ENCODE measurements around the gene NPAS3.

Gene NPAS3

DNA sequence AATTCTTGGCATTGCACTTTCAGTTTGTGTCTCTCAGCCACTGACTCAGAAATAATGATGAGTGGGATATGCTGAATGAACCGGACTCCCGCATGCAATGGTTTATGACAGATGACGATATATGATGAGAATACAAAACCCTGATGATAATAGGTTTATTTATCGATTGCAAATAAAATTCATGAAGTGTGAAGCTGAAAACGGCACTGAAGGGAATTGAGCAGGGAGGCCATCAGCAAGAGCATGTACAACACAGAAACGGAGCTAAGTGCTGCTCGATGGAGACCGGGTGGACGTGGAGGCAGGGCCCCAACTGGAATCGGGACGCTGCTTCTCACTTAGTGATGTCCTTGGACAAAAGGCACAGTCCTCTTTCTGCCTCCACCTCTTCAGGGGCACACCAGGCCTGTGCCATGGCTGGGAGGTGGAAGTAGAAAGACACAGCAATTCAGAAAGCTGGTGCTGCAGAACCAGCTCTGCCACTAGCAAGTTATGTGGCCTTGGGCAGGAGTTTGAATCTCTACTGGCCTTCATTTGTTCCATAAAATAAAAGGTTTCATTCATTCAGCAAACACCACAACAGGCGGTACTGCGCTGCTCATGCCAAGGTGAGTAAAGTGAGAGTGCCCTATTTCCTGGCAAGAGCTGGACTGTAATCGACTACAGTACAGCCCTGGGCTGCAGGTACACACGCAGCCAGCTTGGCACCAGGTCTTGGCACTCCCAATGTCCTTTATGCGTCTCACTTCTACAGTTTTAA, 895.2 kb downstream of the NPAS3 start:
- DNase-seq (ENCODE audit: low read depth, low spot score): no peak

DNA sequence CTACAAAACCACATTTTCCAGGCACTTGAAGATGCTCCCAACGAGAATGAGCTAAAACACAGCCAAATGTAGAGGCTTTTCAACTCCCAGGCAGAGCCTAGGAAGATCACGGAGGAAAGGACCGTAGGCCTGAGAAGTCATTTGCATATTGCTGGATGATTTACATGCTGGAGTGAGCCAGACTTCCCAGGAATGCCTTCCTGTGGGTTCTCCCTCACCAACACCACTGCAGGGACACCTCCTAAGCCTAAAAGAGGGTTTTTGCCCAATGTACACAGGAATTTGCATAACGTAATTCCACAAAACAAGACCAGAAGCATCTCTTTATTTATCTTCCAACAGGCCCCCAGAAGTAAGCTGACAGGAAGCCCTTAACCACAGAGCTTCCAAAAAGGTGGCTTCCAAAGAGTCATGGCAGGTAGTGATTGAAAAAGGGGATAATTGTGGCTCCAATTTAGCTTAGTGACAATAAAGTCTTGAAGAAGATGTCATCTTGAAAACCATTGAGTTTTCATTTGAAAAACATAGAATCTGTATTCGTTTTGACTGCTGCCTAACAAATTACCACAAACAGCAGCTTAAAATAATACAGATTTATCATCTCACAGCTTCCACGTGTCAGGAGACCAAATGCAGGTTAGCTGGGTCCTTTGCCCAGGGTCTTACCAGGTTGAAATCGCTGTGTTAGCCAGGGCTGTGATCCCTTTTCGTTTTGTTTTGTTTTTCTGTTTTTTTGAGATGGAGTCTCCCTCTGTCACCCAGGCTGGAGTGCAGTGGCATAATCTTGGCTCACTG, 896.0 kb downstream of the NPAS3 start:
- DNase-seq (ENCODE audit: low read depth, low spot score): peak; percentile 80

DNA sequence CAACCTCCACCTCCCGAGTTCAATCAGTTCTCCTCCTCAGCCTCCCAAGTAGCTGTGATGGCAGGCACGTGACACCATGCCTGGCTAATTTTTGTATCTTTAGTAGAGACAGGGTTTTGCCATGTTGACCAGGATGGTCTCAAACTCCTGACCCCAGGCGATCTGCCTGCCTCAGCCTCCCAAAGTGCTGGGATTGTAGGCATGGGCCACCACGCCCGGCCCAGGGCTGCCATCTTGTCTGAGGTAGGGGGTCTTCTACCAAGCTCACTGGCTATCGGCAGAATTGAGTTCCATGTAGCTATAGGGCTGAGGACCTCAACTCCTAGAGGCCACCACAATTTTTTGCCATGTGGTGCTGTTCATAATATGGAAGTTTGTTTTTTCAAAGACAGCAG, 896.6 kb downstream of the NPAS3 start:
- no peak for DNase-seq (ENCODE audit: low read depth, low spot score)

DNA sequence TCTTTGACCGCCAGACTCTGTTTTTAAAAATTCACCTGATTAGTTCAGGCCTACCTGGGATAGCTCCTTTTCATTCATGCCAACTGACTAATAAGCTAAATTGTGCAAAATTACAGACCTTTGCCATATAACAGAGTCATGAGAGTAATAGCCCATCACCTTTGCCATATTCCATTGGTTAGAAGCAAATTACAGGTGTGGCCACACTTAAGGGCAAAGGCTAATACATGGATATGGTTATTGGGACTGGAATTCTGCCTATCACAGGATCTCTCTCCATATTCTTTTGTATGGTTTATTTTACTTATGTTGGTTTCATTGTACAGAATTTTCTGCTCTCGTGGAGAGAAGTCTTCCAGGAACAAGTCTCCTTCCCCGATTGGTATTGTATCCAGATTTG, 897.0 kb downstream of the NPAS3 start:
- DNase-seq (ENCODE audit: low read depth, low spot score): no peak

DNA sequence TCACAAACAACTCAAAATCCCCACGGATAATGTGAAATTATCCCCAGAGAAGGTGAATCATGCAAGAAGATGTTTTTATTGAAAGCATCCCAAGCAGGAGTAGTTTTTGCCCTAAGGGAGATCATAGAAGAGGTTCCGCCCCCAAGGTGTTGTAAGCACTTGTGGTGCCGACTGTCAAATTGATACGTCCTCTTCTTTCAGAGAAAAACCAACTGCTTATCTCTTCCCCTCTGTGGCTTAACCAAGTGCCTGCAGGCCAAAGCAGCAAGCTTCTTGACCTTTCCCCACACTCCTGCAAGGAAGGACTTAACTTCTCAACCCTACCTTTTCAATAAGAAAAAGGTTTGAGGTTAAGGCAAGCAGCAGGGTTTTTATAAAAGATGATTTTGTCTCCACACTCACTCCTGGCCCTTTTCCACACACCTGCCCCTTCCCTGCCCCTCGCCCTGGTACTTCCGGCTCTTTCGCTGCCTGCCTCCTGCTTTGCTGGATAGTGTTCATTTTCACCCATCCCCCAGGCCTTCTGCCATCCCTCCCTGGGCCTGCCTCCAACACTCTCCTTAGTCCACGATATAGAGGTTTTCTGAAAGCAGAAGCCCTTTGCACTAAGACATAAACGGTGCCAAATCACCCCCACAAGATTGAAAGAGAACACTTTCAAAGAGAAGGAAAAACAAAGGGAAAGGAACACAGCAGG, 897.7 kb downstream of the NPAS3 start:
- DNase-seq (ENCODE audit: low read depth, low spot score): no peak

DNA sequence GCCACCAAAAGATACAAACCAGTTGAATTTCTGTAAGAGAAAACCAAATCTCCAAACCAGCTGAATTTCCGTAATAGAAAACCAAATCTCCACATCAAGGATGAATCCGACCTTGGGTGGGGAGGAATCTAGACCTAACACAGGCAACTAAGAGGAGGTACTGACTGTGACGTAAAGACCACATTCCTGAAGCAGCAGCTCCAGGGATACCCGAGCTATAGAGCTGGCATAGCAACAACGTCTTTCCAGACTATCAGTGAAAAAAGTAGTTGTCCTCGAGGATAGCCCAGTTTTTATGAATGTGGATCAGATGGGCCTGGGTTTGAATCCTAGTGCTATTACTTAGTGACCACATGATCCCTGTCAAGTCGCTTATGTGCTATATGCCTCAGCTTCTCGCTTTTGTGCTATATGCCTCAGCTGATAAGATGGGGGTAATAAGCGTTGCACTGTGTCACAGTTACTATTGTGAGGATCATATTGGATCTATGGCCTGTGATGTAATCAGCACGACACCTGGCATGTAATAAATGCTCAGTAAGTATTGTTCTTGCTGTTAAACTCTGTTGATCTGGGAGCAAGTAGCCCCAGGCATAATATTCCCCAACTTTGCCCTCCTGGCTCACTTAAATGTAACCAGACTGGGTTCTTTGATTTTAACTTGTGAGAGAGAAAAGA, 898.4 kb downstream of the NPAS3 start:
- no peak for DNase-seq (ENCODE audit: low read depth, low spot score)

DNA sequence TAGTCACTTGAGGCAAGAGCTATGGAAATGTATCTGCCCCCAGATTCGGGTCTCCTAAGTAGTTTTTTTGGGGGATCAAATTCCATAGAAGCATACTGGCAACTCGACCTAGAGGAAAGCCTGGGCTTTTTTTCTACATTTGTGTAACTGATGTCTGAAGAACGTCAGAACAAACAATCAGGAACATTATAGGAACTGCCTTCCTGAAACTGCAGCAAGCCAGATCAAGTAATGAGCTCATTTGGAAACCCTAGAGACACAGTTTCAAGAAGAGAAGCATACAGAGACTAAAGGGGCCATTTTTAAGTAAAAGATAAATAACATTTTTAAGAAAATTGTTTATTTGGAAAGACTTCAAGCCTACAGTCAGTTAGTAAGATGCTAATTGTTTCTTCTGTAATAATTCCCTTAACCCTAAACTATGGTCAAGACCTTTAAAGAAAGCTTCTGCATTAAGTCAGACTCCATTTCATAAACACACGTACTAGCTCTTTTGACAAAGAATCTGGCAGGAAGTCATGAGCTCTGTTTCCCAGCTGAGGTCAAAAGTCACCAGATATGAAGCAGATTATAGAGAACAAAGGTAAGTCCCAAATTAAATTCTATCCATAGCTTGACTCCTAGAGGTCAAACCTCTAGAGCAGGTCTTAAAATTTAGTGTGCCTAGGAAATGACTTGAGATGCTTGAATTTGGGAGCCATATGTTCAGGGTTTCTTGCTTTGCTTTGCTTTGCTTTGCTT, 899.4 kb downstream of the NPAS3 start:
- no peak for DNase-seq (ENCODE audit: low read depth, low spot score)

DNA sequence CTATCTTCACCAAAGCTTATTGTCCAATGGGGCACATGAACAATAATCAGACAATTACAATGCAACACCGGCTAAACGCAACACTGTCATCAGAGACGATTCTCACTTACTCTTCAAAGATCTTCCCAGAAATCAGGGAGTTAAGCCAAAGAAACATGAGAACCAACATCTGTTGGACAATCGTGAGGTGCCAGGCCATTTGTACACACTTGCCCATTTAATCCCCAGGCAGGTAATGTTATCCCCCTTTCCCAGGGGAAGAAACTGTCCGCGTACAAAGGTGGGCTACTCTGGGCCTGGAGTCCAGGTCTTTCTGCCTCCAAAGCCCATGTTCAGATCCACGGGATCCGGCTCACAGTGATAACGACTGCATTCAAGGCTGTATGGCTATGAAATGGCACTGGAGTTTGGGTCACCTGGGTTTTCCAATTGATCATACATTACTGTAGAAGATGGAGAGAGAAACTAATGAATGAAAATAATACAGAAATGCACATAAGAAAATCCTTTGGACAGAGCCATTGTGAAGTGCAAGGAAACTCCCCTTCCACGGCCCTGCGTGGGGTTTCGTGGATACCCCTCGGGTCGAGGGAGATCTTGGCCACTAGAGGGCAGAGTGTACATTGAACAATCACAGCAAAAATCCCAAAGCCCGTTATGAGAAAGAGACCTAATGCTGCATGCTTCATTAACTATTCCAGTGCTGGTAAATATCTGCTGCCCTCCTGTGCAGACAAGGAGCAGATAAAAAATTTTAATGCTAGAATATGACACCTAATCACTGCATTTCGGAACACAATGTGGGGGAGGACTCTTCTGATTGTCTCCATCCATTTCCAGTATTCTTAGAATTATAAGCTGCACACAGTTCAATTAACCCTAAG, 900.8 kb downstream of the NPAS3 start:
- DNase-seq (ENCODE audit: low read depth, low spot score): peak; percentile 71

DNA sequence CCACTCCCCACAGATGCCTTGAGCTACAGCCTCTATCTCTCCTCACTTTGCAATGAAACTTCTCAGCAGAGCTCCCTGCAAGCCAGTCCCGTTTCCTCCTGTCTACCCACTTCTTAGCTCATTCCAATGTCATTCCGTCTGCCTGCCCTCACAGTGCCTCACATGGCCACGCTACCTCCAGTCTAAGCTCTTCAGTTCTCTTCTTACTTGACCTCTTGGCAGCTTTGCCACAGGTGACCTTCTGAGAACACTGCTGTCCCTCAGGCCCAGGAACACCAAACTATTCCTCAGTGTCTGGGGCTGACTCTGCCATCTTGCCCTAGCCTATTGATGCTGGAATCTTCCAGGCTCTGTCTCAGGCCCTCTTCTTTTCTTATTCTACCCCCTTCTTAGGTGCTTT, 902.1 kb downstream of the NPAS3 start:
- no peak for DNase-seq (ENCODE audit: low read depth, low spot score)

DNA sequence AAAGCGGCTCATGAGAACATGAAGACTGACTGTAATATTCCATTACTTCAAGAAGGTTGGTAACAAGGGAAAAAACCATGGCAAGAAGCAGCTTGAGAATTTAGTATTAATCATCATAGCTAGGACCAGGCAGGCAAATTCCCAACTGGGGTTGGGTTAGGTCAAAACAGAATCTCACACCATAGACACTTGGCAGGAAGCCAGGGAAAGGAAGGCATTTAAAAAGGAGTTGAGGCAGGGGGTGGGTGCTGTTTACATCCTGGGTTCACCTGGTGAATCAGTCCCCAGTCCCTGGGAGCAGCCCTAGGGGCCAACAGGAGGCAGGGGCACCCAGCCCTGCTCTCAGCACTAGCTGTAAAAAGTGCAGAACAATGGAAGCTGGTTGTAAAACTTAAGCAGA, 903.6 kb downstream of the NPAS3 start:
- peak; percentile 41 for DNase-seq (ENCODE audit: low read depth, low spot score)

DNA sequence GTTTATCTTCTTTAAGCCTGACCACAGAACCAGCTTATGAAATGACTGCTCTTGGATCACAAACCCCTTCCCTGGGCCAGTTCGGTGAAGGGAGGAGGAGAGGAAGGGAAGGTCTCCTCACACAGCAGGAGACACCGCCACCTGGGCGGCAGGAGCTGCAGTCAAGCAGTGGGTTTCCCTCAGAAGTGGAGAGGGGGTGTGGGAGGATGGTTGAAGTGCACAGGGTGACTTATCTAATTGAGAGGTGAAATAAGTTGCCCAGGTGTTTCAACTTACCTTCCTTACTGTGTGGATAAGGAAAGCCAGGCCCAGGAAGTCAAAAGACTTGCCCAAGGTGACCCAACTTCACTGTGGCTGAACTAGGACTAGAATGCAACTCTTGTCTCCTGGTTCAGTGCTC, 905.4 kb downstream of the NPAS3 start:
- no peak for DNase-seq (ENCODE audit: low read depth, low spot score)

DNA sequence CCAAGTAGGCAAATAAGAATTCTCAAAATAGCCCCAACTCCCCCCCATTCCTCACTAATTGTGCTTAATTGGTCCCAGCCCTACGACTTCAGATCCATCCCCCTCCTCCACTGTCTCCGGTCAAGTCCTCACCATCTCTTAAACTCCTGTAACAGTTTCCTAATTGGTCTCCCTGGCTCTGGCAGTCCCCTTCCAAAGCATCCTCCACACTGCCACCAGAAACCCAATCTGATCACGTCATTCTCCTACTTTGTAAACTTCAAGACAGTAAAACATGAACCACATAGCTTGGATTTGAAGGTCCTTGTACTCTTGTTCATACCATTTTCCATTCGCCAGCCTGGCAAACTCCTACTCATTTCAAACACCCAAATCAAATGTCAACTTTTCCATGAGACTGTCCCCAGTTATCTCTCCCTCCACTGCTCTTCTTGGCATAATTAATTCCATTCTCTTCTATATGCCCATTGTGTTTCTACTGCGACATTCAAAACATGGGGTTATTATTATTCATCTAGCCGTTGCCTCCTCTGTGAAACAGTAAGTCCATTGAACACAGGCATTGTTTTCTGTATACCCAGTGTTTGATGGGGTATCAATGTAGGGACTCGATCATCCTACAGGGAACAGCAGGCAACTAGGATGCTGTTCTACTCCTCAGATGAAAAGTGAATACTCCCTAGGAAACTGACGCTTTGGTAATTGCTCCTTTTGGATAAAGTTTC, 907.6 kb downstream of the NPAS3 start:
- DNase-seq (ENCODE audit: low read depth, low spot score): no peak

DNA sequence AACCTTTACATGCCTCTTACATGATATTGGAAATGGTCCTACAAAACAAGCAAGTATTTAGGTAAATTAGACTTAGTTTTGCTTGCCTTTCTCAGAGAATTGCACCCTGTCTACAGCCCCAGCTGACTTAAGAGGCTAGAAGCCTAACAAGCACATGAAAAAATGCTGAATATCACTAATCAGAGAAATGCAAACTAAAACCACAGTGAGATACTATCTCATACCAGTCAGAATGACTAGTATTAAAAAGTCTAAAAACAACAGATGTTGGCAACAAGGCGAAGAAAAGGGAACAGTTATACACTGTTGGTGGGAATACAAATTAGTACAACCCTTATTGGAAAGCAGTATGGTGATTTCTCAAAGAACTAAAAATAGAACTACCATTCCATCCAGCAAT, 908.4 kb downstream of the NPAS3 start:
- peak; percentile 32 for DNase-seq (ENCODE audit: low read depth, low spot score)

DNA sequence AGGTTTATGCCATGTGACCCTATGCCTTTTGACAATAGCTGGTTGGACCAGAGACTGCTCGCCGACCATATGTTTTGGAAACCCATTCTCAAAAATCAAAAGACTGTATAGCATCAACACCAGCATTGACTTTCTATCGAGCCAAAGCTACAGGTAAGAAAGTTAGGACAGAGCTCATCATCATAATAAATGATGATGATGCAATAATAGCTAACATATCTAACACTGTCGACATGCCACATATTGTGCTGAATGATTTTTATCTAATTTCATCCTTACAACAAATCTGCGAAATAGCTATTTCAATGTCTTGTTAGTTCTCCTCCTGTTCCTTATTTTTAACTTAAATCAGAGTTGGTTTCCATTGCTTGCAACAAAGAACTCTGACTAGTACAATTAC, 909.3 kb downstream of the NPAS3 start:
- DNase-seq (ENCODE audit: low read depth, low spot score): no peak

DNA sequence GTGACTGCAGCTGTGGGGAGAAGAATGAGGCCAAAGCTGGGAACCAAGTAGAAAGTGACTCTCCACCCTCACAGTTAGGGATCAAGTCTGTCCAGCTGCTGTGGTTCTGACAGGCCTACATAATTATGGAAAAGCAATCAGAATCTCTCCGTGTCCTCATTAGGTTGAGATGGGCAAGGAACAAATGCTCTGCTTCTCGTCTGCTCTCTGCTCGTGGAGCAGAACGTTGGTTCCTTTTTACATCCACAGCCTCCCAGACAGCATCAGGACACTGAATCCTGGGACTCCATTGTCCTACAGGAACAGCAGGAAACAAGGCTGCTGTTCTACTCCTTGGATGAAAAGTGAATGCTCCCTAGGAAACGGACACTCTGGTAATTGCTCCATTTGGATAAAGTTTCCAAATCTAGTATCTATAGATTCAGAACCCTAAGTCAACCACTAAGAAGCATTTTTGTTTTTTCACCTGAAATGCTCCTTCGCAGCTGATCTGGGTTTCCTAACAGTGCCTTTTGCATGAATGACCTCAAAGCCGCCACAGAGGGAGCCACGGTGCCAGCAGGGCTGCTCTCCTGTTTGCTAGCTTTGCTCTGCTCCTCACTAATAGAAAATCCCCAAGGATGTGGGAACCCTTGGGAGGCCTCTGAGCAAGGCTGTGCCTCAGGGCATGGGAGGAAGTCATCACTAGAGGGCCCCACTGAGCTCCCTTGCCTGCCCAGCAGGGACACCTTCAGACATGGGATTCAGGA, 910.2 kb downstream of the NPAS3 start:
- peak; percentile 91 for DNase-seq (ENCODE audit: low read depth, low spot score)

DNA sequence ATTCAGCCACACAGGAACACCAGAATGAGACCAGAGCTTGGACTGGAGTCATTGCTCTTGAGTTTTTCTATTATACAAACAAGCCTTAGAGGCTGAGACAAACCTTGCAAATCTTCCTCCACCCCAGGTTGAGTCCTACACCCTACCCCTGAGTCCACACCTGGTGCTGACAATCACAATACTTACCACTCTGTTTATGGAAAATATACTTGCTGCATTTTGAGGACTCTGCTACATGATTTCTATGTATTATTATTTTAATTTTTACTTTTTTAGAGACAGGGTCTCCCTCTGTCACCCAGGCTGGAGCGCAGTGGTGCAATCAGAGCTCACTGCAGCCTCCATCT, 910.7 kb downstream of the NPAS3 start:
- DNase-seq (ENCODE audit: low read depth, low spot score): no peak

DNA sequence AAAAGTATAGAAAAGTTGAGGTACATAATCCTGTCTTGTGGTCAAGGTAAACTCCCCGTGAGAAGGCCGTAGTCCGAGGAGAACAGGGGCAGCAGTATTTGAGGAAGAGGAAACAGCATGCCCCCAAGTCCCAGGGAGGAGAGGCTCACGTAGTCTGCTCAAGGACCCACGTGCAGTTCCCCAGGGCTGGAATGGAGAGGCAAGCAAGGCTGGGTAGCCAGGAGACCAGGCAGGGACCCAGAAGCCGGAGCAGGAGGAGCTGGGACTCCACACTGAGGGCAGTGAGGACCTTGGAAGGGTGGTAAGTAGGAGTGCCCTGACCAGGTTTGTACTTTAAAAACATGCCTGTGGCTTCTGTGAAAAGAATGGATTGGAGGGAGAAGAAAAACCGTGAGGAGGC, 912.1 kb downstream of the NPAS3 start:
- no peak for DNase-seq (ENCODE audit: low read depth, low spot score)

DNA sequence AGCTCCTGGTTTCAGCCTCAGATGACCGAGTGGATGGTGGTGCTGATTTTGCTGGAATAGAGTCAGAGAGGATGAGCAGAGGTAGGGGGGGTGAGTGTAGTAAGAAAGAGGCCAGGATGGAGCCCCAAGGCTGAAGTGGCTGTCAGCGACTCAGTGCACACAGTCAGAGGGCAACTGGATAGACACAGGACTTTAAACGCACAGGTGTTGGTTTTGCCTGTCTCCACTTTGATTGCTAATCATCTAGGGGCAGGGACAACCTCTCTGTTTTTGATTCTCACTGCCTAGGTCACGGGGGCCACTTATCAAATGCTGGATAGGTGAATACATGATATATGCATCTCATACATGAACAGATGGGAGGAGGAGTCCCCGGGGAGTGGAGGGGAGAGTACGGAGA, 912.7 kb downstream of the NPAS3 start:
- DNase-seq (ENCODE audit: low read depth, low spot score): no peak

DNA sequence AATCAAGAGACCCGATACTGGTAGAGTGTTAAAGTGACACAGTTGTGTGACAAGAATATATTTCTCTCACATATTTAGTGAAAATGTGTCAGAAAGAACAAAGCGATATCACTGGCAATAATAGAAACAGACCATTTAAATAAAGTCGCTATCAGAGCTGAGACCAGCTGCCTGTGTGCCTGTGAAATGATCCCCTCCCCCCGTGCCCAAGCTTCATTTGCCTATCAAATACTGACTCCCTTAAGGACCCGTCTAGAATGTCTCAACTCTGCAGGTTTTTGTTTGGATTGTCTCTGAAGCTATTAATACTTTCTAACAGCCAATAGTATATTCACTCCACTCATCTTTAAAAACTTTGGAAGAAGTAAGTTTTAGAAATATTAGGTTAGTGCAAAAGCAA, 913.3 kb downstream of the NPAS3 start:
- no peak for DNase-seq (ENCODE audit: low read depth, low spot score)
